ENCODE measurements around the gene KDM4C. TPM values are rescaled to one million over a fixed set of nuclear protein-coding genes. Genes with fewer than 3 reads are reported as not detected.

The KDM4C gene
- total and polyA plus RNA-seq, 2 donors (not counting 1 experiment from before 2014, with no cell fraction given), result 13.0 to 39.0 TPM

DNA sequence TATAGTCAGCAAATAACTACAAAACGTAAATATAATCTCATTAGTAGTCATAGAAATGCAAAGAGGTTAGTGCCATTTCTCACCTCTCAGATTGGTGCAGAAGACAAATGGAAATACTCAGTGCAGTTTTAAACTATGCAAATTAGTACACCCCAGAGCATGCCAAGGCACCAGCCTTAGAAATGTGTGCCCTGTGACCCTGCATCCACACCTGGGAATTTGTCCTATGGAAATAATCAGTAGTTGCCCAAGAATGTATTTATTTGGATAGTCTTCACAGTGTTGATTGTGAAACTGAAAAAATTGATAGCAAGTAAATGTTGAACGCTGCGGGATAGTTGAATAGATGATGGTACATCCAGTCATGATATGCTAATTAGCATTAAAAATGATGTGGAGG lies 152.7 kb downstream of the KDM4C start:
- H3K27ac ChIP-seq (ENCODE audit: insufficient read depth, low read length), result no peak overlapping the region

DNA sequence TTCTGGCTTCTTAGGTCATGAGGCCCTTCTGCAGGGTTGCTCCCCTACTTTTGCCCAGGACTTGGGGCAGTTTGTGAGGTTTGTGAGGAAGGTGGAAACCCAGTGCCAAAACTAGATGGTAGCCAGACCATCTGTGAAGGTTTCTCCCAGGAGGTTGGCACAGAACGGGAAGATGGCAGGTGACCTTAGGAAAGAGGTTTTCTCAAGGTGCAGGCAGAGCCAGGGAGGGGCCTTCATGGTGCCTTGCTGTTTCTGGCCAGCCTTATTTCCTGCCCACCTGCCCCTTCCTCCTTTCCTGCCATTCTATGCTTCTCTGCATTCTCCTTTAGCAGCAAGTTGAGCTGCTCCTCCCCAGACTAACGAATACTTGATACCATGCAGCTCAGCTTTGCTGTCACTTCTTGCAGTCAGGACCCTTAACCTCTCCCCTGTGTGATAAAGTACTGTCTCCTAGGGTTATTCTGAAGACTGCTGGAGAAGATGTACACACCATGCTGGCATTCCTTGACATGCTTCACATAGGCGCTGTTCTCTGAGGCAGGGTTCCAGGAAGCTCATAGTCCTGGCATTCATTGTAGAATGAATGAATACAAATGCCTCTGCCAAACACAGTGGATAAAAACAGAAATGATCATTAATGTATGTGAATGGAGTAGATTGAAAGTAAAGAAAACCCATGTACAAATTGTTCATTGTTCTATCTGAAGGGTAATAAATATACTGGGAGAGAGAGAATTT lies 154.3 kb downstream of the KDM4C start:
- peaks cover 1% of the 10 kb centered on the region for H4K20me1 ChIP-seq (ENCODE audit: control insufficient read depth, extremely low read depth, insufficient read depth, low read length)
- no peak overlapping the region for H3K9ac ChIP-seq (ENCODE audit: insufficient read depth, low read length)
- H2AFZ ChIP-seq (ENCODE audit: low read length), result no peak overlapping the region
- no peaks in the 10 kb centered on the region for H3K27me3 ChIP-seq (ENCODE audit: control insufficient read depth, insufficient read depth, low read length)
- no peaks in the 10 kb centered on the region for H3K36me3 ChIP-seq (ENCODE audit: control insufficient read depth, insufficient read depth, low read length)
- no peak overlapping the region for H3K4me3 ChIP-seq (replicated peaks in 1 of 4; ENCODE audit: control extremely low read depth in 1 of 4, insufficient read depth in 1 of 4, low read depth in 3 of 4, low read length in 4 of 4)
- no peaks in the 10 kb centered on the region for H3K9me3 ChIP-seq (ENCODE audit: control insufficient read depth, insufficient read depth, low read depth, low read length)
- no peak overlapping the region for H3K4me2 ChIP-seq (ENCODE audit: extremely low read depth, insufficient read depth, low read length)
- no peak overlapping the region for H3K27ac ChIP-seq (ENCODE audit: insufficient read depth, low read length)
- H3K79me2 ChIP-seq (ENCODE audit: control insufficient read depth, insufficient read depth, low read length), result no peaks in the 10 kb centered on the region
- peak in 1 of 2 donors; percentile 13 for DNase-seq (ENCODE audit: low read depth in 2 of 2)
- no peak for TF ChIP-seq EZH2 (IDR thresholded peaks at IDR 0.05; ENCODE audit: low read length, missing control alignments)
- TF ChIP-seq, protein P1, sequence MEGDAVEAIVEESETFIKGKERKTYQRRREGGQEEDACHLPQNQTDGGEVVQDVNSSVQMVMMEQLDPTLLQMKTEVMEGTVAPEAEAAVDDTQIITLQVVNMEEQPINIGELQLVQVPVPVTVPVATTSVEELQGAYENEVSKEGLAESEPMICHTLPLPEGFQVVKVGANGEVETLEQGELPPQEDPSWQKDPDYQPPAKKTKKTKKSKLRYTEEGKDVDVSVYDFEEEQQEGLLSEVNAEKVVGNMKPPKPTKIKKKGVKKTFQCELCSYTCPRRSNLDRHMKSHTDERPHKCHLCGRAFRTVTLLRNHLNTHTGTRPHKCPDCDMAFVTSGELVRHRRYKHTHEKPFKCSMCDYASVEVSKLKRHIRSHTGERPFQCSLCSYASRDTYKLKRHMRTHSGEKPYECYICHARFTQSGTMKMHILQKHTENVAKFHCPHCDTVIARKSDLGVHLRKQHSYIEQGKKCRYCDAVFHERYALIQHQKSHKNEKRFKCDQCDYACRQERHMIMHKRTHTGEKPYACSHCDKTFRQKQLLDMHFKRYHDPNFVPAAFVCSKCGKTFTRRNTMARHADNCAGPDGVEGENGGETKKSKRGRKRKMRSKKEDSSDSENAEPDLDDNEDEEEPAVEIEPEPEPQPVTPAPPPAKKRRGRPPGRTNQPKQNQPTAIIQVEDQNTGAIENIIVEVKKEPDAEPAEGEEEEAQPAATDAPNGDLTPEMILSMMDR (conservative IDR thresholded peaks at IDR 0.05 in 1 of 2, IDR thresholded peaks at IDR 0.05 in 1 of 2; ENCODE audit: low read depth in 1 of 2, low read length in 2 of 2), result no peak
- no peaks in the 10 kb centered on the region for H3K4me1 ChIP-seq (ENCODE audit: control insufficient read depth, extremely low read depth, insufficient read depth, low read length)

More for the DNA sequence above, 152.7 kb downstream of the KDM4C start:
- TF ChIP-seq, protein P1 (conservative IDR thresholded peaks at IDR 0.05 in 1 of 2, IDR thresholded peaks at IDR 0.05 in 1 of 2; ENCODE audit: low read depth in 1 of 2, low read length in 2 of 2), result no peak
- Histone ChIP-seq H4K20me1 (ENCODE audit: control insufficient read depth, extremely low read depth, insufficient read depth, low read length) (peaks cover 1% of the 10 kb centered on the region), H3K4me1 (ENCODE audit: control insufficient read depth, extremely low read depth, insufficient read depth, low read length) (no peaks in the 10 kb centered on the region), H3K4me3 (replicated peaks in 1 of 4; ENCODE audit: control extremely low read depth in 1 of 4, insufficient read depth in 1 of 4, low read depth in 3 of 4, low read length in 4 of 4) (no peak overlapping the region), H3K27me3 (ENCODE audit: control insufficient read depth, insufficient read depth, low read length) (no peaks in the 10 kb centered on the region), H3K79me2 (ENCODE audit: control insufficient read depth, insufficient read depth, low read length) (no peaks in the 10 kb centered on the region), H2AFZ (ENCODE audit: low read length) (no peak overlapping the region), H3K9me3 (ENCODE audit: control insufficient read depth, insufficient read depth, low read depth, low read length) (no peaks in the 10 kb centered on the region), H3K9ac (ENCODE audit: insufficient read depth, low read length) (no peak overlapping the region), H3K36me3 (ENCODE audit: control insufficient read depth, insufficient read depth, low read length) (no peaks in the 10 kb centered on the region), H3K4me2 (ENCODE audit: extremely low read depth, insufficient read depth, low read length) (no peak overlapping the region)
- no peak for DNase-seq (ENCODE audit: low read depth in 2 of 2)

DNA sequence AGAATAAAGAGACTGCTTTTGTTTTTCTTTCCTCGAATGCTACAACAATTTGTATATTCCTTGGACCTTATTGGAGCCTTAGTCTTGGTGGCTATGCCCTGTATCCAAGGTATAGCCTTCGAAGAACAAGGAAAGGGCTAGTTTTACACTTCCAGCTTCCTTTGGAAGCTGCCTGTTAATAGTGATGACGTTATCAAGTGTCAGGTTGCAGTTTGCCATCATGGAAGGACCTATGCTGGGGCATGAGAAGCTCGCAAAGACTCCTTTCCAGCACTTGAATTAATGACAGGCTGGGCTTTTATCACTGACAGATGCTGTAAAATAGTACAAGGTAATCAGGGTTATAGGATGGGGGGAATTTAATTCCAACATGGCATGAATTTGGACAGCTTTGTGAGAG lies 157.9 kb downstream of the KDM4C start:
- Histone ChIP-seq H3K27ac (ENCODE audit: insufficient read depth, low read length) (no peak overlapping the region), H3K4me3 (replicated peaks in 1 of 4; ENCODE audit: control extremely low read depth in 1 of 4, insufficient read depth in 1 of 4, low read depth in 3 of 4, low read length in 4 of 4) (no peak overlapping the region), H3K9ac (ENCODE audit: insufficient read depth, low read length) (no peak overlapping the region), H3K4me2 (ENCODE audit: extremely low read depth, insufficient read depth, low read length) (no peak overlapping the region), H3K79me2 (ENCODE audit: control insufficient read depth, insufficient read depth, low read length) (no peaks in the 10 kb centered on the region), H3K27me3 (ENCODE audit: control insufficient read depth, insufficient read depth, low read length) (no peaks in the 10 kb centered on the region), H4K20me1 (ENCODE audit: control insufficient read depth, extremely low read depth, insufficient read depth, low read length) (peaks cover 1% of the 10 kb centered on the region), H2AFZ (ENCODE audit: low read length) (no peak overlapping the region), H3K9me3 (ENCODE audit: control insufficient read depth, insufficient read depth, low read depth, low read length) (no peaks in the 10 kb centered on the region), H3K36me3 (ENCODE audit: control insufficient read depth, insufficient read depth, low read length) (no peaks in the 10 kb centered on the region), H3K4me1 (ENCODE audit: control insufficient read depth, extremely low read depth, insufficient read depth, low read length) (no peaks in the 10 kb centered on the region)
- DNase-seq (ENCODE audit: low read depth in 2 of 2), result no peak
- no peak for TF ChIP-seq EZH2 (IDR thresholded peaks at IDR 0.05; ENCODE audit: low read length, missing control alignments)
- TF ChIP-seq, protein P1 (conservative IDR thresholded peaks at IDR 0.05 in 1 of 2, IDR thresholded peaks at IDR 0.05 in 1 of 2; ENCODE audit: low read depth in 1 of 2, low read length in 2 of 2), result no peak
